ENCODE data around the gene MLKL.

MLKL gene

DNA sequence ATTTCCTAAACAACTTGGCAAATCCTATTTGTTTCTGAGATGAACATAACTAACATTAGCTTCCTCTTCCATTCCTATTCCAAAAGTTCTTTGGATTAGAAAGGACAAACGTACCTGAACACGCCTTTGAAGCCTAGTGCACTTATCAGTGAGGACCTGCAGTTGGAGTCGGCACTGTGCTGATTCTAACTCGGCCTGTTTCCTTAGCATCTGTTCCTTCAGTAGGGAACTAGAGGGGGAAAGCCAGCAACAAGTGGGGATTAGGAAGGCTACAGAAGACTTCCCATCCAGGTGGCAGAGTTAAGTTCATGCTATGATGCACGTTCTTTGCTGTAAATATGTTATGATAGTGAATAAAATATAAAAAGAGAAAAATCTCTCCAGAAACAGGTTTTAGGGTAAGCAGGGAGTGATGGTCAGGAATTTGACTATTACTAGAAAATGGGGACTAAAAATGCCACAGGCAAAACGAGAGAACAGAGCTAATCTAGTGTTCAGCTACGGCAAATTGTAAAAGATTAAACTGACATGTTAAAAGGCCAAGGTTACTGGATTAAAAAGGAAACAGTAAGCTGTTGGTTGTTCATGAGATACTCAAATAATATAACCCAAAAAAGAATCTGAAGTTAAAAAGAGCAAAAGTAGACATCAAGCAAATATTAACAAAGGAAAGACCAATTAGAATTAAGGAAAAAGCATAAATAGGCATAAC is 62.8 kb downstream of the MLKL start:
- TF ChIP-seq SPI1 (IDR thresholded peaks at IDR 0.05; ENCODE audit: borderline replicate concordance, low read depth) (no peak), REST (IDR thresholded peaks at IDR 0.05; ENCODE audit: insufficient replicate concordance, low read depth) (no peak), GABPA (IDR thresholded peaks at IDR 0.05; ENCODE audit: low read depth) (no peak), POLR2AphosphoS5 (IDR thresholded peaks at IDR 0.05; ENCODE audit: low read depth) (no peak)
- TF ChIP-seq, protein P1, sequence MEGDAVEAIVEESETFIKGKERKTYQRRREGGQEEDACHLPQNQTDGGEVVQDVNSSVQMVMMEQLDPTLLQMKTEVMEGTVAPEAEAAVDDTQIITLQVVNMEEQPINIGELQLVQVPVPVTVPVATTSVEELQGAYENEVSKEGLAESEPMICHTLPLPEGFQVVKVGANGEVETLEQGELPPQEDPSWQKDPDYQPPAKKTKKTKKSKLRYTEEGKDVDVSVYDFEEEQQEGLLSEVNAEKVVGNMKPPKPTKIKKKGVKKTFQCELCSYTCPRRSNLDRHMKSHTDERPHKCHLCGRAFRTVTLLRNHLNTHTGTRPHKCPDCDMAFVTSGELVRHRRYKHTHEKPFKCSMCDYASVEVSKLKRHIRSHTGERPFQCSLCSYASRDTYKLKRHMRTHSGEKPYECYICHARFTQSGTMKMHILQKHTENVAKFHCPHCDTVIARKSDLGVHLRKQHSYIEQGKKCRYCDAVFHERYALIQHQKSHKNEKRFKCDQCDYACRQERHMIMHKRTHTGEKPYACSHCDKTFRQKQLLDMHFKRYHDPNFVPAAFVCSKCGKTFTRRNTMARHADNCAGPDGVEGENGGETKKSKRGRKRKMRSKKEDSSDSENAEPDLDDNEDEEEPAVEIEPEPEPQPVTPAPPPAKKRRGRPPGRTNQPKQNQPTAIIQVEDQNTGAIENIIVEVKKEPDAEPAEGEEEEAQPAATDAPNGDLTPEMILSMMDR (IDR thresholded peaks at IDR 0.05; ENCODE audit: insufficient read depth, low read length) = no peak
- H3K27ac ChIP-seq (replicated peaks) = no peak overlapping the region
- H3K27me3 ChIP-seq (ENCODE audit: insufficient read depth, poor library complexity, severe bottlenecking) = no peaks in the 10 kb centered on the region
- no peak overlapping the region for H3K4me3 ChIP-seq (replicated peaks; ENCODE audit: insufficient read depth, low read length)
- DNase-seq (ENCODE audit: low read depth in 1 of 2, low spot score in 1 of 2) = no peak

DNA sequence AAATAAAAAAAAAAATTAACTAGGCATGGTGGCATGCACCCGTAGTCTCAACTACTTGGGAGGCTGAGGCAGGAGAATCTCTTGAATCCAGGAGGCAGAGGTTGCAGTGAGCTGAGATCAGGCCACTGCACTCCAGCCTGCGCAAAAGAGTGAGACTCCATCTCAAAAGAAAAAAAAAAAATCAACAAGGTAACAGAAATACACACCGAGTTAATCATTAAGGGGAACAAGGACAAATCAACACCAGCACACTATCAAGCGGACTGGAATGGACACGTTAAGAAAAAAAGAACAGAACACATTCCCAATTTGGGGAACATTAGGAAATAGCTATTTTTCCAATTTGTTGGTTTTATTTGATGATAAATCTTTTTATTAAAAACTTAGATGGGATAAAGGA is 65.4 kb downstream of the MLKL start:
- no peak overlapping the region for H3K4me3 ChIP-seq (replicated peaks; ENCODE audit: insufficient read depth, low read length)
- H3K27ac ChIP-seq (replicated peaks) = no peak overlapping the region
- DNase-seq (ENCODE audit: low read depth in 1 of 2, low spot score in 1 of 2) = no peak
- no peak for TF ChIP-seq POLR2AphosphoS5 (IDR thresholded peaks at IDR 0.05; ENCODE audit: low read depth)
- TF ChIP-seq REST (IDR thresholded peaks at IDR 0.05; ENCODE audit: insufficient replicate concordance, low read depth) = no peak
- TF ChIP-seq, protein P1 (IDR thresholded peaks at IDR 0.05; ENCODE audit: insufficient read depth, low read length) = no peak
- no peak for TF ChIP-seq SPI1 (IDR thresholded peaks at IDR 0.05; ENCODE audit: borderline replicate concordance, low read depth)
- TF ChIP-seq GABPA (IDR thresholded peaks at IDR 0.05; ENCODE audit: low read depth) = no peak
- no peaks in the 10 kb centered on the region for H3K27me3 ChIP-seq (ENCODE audit: insufficient read depth, poor library complexity, severe bottlenecking)

DNA sequence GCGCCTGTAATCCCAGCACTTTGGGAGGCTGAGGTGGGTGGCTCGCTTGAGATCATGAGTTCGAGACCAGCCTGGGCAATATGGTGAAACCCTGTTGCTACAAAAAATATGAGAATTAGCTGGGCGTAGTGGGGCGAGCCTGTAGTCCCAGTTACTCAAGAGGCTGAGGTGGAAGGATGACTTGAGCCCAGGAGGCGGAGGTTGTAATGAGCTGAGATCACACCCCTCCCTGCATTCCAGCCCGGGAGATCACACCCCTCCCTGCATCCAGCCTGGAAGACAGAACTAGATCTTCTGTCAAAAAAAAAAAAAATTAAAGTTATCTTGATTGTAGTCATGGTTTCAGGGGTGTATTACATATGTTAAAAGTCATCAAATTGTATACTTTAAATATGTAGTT is 67.0 kb downstream of the MLKL start:
- Histone ChIP-seq H3K27me3 (ENCODE audit: insufficient read depth, poor library complexity, severe bottlenecking) (no peaks in the 10 kb centered on the region), H3K4me3 (replicated peaks; ENCODE audit: insufficient read depth, low read length) (no peak overlapping the region), H3K27ac (replicated peaks) (no peak overlapping the region)
- DNase-seq (ENCODE audit: low read depth in 1 of 2, low spot score in 1 of 2) = no peak
- TF ChIP-seq, protein P1 (IDR thresholded peaks at IDR 0.05; ENCODE audit: insufficient read depth, low read length) = no peak
- TF ChIP-seq SPI1 (IDR thresholded peaks at IDR 0.05; ENCODE audit: borderline replicate concordance, low read depth) (no peak), GABPA (IDR thresholded peaks at IDR 0.05; ENCODE audit: low read depth) (no peak), REST (IDR thresholded peaks at IDR 0.05; ENCODE audit: insufficient replicate concordance, low read depth) (no peak), POLR2AphosphoS5 (IDR thresholded peaks at IDR 0.05; ENCODE audit: low read depth) (no peak)

Measured in HL-60 (cell line).